ENCODE data around the gene PTCD3. TPM values are rescaled to one million over a fixed set of nuclear protein-coding genes. Genes with fewer than 3 reads are reported as not detected.
A peak's percentile ranks its signal among the peaks of the same experiment; 100 is the strongest.

The PTCD3 gene
- total RNA-seq, 1 experiment from 2014 or later, result 94.7 TPM

DNA sequence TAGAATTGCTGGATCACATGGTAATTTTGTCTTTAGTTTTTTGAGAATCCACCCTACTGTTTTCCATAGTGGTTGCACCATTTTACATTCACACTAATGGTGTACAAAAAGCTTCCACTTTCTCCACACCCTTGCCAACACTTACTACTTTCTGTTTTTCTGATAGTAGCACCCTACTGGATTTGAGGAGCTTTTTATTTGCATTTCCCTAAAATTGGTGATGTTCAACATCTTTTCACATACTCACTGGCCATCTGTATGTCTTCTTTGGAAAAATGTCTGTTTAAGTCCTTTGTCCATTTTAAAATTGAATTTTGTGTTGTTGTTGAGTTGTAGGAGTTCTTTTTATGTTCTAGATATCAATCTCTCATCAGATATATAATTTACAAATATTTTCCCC is 3.9 kb upstream of the PTCD3 start:
- Histone ChIP-seq H3K79me2 (ENCODE audit: low read length) (peaks cover 92% of the 10 kb centered on the region), H3K9me2 (replicated peaks; ENCODE audit: low read length) (no peaks in the 10 kb centered on the region), H3K9me3 (ENCODE audit: low read length) (no peaks in the 10 kb centered on the region), H4K20me1 (ENCODE audit: low read length) (peaks cover 14% of the 10 kb centered on the region), H3K9ac (ENCODE audit: low read length) (no peak overlapping the region), H3K4me3 (ENCODE audit: low read length) (no peak overlapping the region), H3K27me3 (ENCODE audit: low read length) (no peaks in the 10 kb centered on the region), H3K27ac (ENCODE audit: low read length) (no peak overlapping the region), H3K4me1 (ENCODE audit: insufficient read depth, low read length) (peaks cover 13% of the 10 kb centered on the region), H2AFZ (ENCODE audit: low read length) (no peak overlapping the region), H3K4me2 (ENCODE audit: low read length) (no peak overlapping the region), H3F3A (ENCODE audit: low read length, unreplicated experiment) (no peaks in the 10 kb centered on the region), H3K36me3 (ENCODE audit: low read depth, low read length) (peaks cover 44% of the 10 kb centered on the region)
- TF ChIP-seq EZH2phosphoT487 (IDR thresholded peaks at IDR 0.05; ENCODE audit: borderline replicate concordance, low read length), result no peak
- no peak for TF ChIP-seq EZH2 (IDR thresholded peaks at IDR 0.05; ENCODE audit: low read length, unreplicated experiment)
- TF ChIP-seq, protein P1, sequence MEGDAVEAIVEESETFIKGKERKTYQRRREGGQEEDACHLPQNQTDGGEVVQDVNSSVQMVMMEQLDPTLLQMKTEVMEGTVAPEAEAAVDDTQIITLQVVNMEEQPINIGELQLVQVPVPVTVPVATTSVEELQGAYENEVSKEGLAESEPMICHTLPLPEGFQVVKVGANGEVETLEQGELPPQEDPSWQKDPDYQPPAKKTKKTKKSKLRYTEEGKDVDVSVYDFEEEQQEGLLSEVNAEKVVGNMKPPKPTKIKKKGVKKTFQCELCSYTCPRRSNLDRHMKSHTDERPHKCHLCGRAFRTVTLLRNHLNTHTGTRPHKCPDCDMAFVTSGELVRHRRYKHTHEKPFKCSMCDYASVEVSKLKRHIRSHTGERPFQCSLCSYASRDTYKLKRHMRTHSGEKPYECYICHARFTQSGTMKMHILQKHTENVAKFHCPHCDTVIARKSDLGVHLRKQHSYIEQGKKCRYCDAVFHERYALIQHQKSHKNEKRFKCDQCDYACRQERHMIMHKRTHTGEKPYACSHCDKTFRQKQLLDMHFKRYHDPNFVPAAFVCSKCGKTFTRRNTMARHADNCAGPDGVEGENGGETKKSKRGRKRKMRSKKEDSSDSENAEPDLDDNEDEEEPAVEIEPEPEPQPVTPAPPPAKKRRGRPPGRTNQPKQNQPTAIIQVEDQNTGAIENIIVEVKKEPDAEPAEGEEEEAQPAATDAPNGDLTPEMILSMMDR (conservative IDR thresholded peaks at IDR 0.05; ENCODE audit: low read depth, low read length), result no peak
- no peak for ATAC-seq
- ChIA-PET CTCF (no interaction called here), POLR2A (ENCODE audit: unreplicated experiment) (no interaction called here)
- DNase-seq, result no peak
- no TSS peak for BruUV-seq (replicated peaks)
- intact Hi-C loops (cut with micrococcal nuclease), result no loop called here

- BruUV-seq (replicated peaks), result no TSS peak
- CTCF ChIA-PET, result interaction anchor here (0.7 kb wide), 1 partner anchor 278 kb away, joined by 3 read pairs; no protein-coding TSS in a partner anchor
- Histone ChIP-seq H3K27ac (ENCODE audit: low read length) (peak within 1 kb of the TSS; percentile 55), H2AFZ (ENCODE audit: low read length) (peak within 1 kb of the TSS; percentile 76), H3K4me2 (ENCODE audit: low read length) (peak within 1 kb of the TSS; percentile 92), H3K4me3 (ENCODE audit: low read length) (peak within 1 kb of the TSS; percentile 84), H3K79me2 (ENCODE audit: low read length) (peaks cover 97% of the 10 kb centered on the region), H3K9ac (ENCODE audit: low read length) (peak within 1 kb of the TSS; percentile 89), H3K36me3 (ENCODE audit: low read depth, low read length) (peaks cover 45% of the 10 kb centered on the region; the same call in 1 of the 2 replicates), H3K9me2 (replicated peaks; ENCODE audit: low read length) (no peaks in the 10 kb centered on the region), H3K27me3 (ENCODE audit: low read length) (no peaks in the 10 kb centered on the region), H4K20me1 (ENCODE audit: low read length) (peaks cover 15% of the 10 kb centered on the region), H3F3A (ENCODE audit: low read length, unreplicated experiment) (no peaks in the 10 kb centered on the region), H3K9me3 (ENCODE audit: low read length) (no peaks in the 10 kb centered on the region), H3K4me1 (ENCODE audit: insufficient read depth, low read length) (peaks cover 20% of the 10 kb centered on the region)
- DNase-seq (peak; percentile 85), ATAC-seq (peak; percentile 92)
- POLR2A ChIA-PET (ENCODE audit: unreplicated experiment), result interaction anchor here (0.6 kb wide), 1 partner anchor 35 kb away, joined by 3 read pairs; no protein-coding TSS in a partner anchor
- intact Hi-C loops (cut with micrococcal nuclease), result loop anchor here (5.0 kb wide), 2 partner anchors 337 to 493 kb away; partner anchors contain the start of genes C2orf68 and KDM3A
- TF ChIP-seq EZH2phosphoT487 (IDR thresholded peaks at IDR 0.05; ENCODE audit: borderline replicate concordance, low read length), result no peak
- TF ChIP-seq, protein P1 (conservative IDR thresholded peaks at IDR 0.05; ENCODE audit: low read depth, low read length), result no peak
These were observed 625 bp upstream of the PTCD3 start, which contains the start of gene POLR1A for GRCh38 chr2:86105252-86105968. Gene POLR1A (minus strand): TSS chr2:86105886. CDS start chr2:86105776, 110 bp downstream.

DNA sequence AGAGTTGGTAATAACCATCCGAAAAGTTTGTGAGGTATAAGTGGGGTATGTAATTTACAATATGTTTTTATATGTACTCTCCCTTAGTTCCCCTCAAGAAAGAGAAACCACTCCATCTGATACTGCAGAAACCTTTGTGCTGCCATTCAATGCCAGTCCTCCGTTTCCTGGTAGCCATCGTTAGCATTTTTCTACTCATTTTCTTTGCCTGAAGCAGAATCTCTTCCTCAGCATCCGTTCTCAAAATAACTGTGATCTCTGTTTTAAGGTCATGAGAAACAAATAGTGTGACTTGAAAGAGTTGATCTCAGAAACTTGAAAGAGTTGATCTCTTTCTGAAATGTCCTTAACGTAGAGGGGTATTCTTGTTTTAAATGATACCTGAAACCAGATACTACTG is 996 bp downstream of the PTCD3 start:
- Histone ChIP-seq H3K4me1 (ENCODE audit: insufficient read depth, low read length) (peaks cover 20% of the 10 kb centered on the region), H3K9me3 (ENCODE audit: low read length) (no peaks in the 10 kb centered on the region), H3K4me3 (ENCODE audit: low read length) (peak overlapping the region; percentile 84), H3K79me2 (ENCODE audit: low read length) (peaks cover 88% of the 10 kb centered on the region), H3K4me2 (ENCODE audit: low read length) (peak overlapping the region; percentile 92), H3F3A (ENCODE audit: low read length, unreplicated experiment) (no peaks in the 10 kb centered on the region), H3K36me3 (ENCODE audit: low read depth, low read length) (peaks cover 42% of the 10 kb centered on the region; the same call in 1 of the 2 replicates), H3K27me3 (ENCODE audit: low read length) (no peaks in the 10 kb centered on the region), H4K20me1 (ENCODE audit: low read length) (peaks cover 15% of the 10 kb centered on the region), H3K9ac (ENCODE audit: low read length) (peak overlapping the region; percentile 89), H3K27ac (ENCODE audit: low read length) (no peak overlapping the region), H2AFZ (ENCODE audit: low read length) (no peak overlapping the region), H3K9me2 (replicated peaks; ENCODE audit: low read length) (no peaks in the 10 kb centered on the region)
- no peak for TF ChIP-seq EZH2 (IDR thresholded peaks at IDR 0.05; ENCODE audit: low read length, unreplicated experiment)
- TF ChIP-seq, protein P1 (conservative IDR thresholded peaks at IDR 0.05; ENCODE audit: low read depth, low read length), result no peak
- TF ChIP-seq EZH2phosphoT487 (IDR thresholded peaks at IDR 0.05; ENCODE audit: borderline replicate concordance, low read length), result no peak
- POLR2A ChIA-PET (ENCODE audit: unreplicated experiment), result no interaction called here
- DNase-seq (no peak), ATAC-seq (no peak)
- intact Hi-C loops (cut with micrococcal nuclease), result loop anchor here (5.0 kb wide), 2 partner anchors 335 to 495 kb away; partner anchors contain the start of genes C2orf68 and KDM3A
- CTCF ChIA-PET, result no interaction called here
- BruUV-seq (replicated peaks), result no TSS peak
